HCT116 (cell line): Measurements from ENCODE around the gene ZBTB16. TPM values are rescaled to one million over a fixed set of nuclear protein-coding genes. Genes with fewer than 3 reads are reported as not detected.

Experiments used
- ATAC-seq: fragments of 200-7000 bp; cut with Tn5 transposase; 2 replicates; pipeline ENCODE4 v1.9.1; 2020; ENCODE audit warnings: mild to moderate bottlenecking, moderate library complexity
- BruUV-seq: library from RNA; stranded (reverse); fragments of 400-500 nt; replicated peaks from 2 replicates; lab custom pipeline; 2021; lab: Mats Ljungman, UMichigan
- CTCF ChIA-PET: fragments of 300-600 bp; sonication (Branson Sonifier 250); formaldehyde crosslinking; loops from one replicate; lab custom pipeline; 2021; ENCODE audit warnings: antibody characterized with exemption; lab: Charles Lee
- POLR2A ChIA-PET: fragments of 300-600, 350-600 bp; sonication (Branson Sonifier 250); formaldehyde crosslinking; loops from one replicate; lab custom pipeline; 2021; ENCODE audit warnings: antibody characterized with exemption; lab: Charles Lee
- RAD21 ChIA-PET, 2 experiments: fragments of 300-600 bp; sonication (Branson Sonifier 250); formaldehyde crosslinking; loops; one replicate each; lab custom pipeline; 2023; ENCODE audit warnings: low total read pairs in 2 of 2; ENCODE audit not compliant: uncharacterized antibody in 2 of 2, unreplicated experiment in 2 of 2, low non-redundant PET in 1 of 2; lab: Charles Lee
- DNase-seq: peaks from one replicate; pipeline ENCODE4 v3.0.0-alpha.2; 2010; ENCODE audit warnings: low read depth, low spot score
- H2AFZ ChIP-seq: fragments of 200-600 bp; shearing (Covaris generic), sonication (generic); 2 replicates; pipeline ENCODE4 v1.6.1; 2017; ENCODE audit warnings: low read depth, mixed run types, mixed read lengths, antibody characterized with exemption, low read length; ENCODE audit not compliant: poor library complexity, severe bottlenecking
- H3K27ac ChIP-seq: 2 replicates; pipeline ENCODE4 v1.5.1; 2012; ENCODE audit warnings: low read depth, low read length
- H3K27me3 ChIP-seq: fragments of 200-600 bp; sonication (generic); 2 replicates; pipeline ENCODE4 v1.6.1; 2016; ENCODE audit warnings: mixed run types, low read length, mixed read lengths; ENCODE audit not compliant: insufficient read depth
- H3K36me3 ChIP-seq, 2 experiments: fragments of 200-500 bp in 1 of 2; fragments of 200-600 bp in 1 of 2; sonication (Bioruptor generic) in 1 of 2; sonication (generic) in 1 of 2; 2 replicates each; pipeline versions ENCODE4 v1.5.1 to v1.6.1; 2014 to 2016; ENCODE audit warnings: low read length in 2 of 2, inconsistent platforms in 1 of 2, mixed read lengths in 1 of 2, mixed run types in 1 of 2; ENCODE audit not compliant: insufficient read depth in 2 of 2, control insufficient read depth in 1 of 2
- H3K4me1 ChIP-seq, 2 experiments: fragments of 200-600 bp in 1 of 2; sonication (generic) in 1 of 2; 2 replicates each; pipeline versions ENCODE4 v1.5.1 to v1.6.1; 2012 to 2017; ENCODE audit warnings: low read length in 2 of 2, inconsistent platforms in 1 of 2, mild to moderate bottlenecking in 1 of 2, mixed read lengths in 1 of 2, mixed run types in 1 of 2, moderate library complexity in 1 of 2; ENCODE audit not compliant: insufficient read depth in 2 of 2, control insufficient read depth in 1 of 2
- H3K4me2 ChIP-seq: fragments of 200-600 bp; sonication (generic); 2 replicates; pipeline ENCODE4 v1.6.1; 2017; ENCODE audit warnings: mixed run types, low read length, mixed read lengths
- H3K4me3 ChIP-seq, 2 experiments: fragments of 200-600 bp in 1 of 2; sonication (generic) in 1 of 2; replicated peaks in 1 of 2; 2 replicates each; pipeline ENCODE4 v1.5.1; 2011 to 2016; ENCODE audit warnings: low read length in 2 of 2, control low read depth in 1 of 2, low read depth in 1 of 2, mild to moderate bottlenecking in 1 of 2, mixed read lengths in 1 of 2, mixed run types in 1 of 2
- H3K79me2 ChIP-seq: fragments of 200-600 bp; sonication (generic); 2 replicates; pipeline ENCODE4 v1.6.1; 2017; ENCODE audit warnings: mild to moderate bottlenecking, mixed run types, low read length, moderate library complexity, mixed read lengths; ENCODE audit not compliant: insufficient read depth
- H3K9ac ChIP-seq: fragments of 200-600 bp; sonication (generic); 2 replicates; pipeline ENCODE4 v1.6.1; 2016; ENCODE audit warnings: low read length, mixed read lengths
- H3K9me2 ChIP-seq: fragments of 200-600 bp; sonication (generic), shearing (Covaris generic); 2 replicates; pipeline ENCODE4 v1.6.1; 2017; ENCODE audit warnings: mixed run types, mild to moderate bottlenecking, moderate library complexity; ENCODE audit not compliant: insufficient read depth
- H3K9me3 ChIP-seq, 2 experiments: fragments of 200-500 bp in 1 of 2; fragments of 200-600 bp in 1 of 2; sonication (Bioruptor generic) in 1 of 2; sonication (generic) in 1 of 2; 2 replicates each; pipeline ENCODE4 v1.6.1; 2014 to 2017; ENCODE audit warnings: low read length in 2 of 2, mixed read lengths in 2 of 2, inconsistent platforms in 1 of 2, low read depth in 1 of 2, mild to moderate bottlenecking in 1 of 2, mixed run types in 1 of 2, moderate library complexity in 1 of 2; ENCODE audit not compliant: control insufficient read depth in 1 of 2, insufficient read depth in 1 of 2
- H4K20me1 ChIP-seq: fragments of 200-600 bp; sonication (generic), shearing (Covaris generic); 2 replicates; pipeline ENCODE4 v1.6.1; 2017; ENCODE audit warnings: mixed run types, mild to moderate bottlenecking, moderate library complexity; ENCODE audit not compliant: insufficient read depth
- CBX3 ChIP-seq: IDR thresholded peaks from 2 replicates; pipeline ENCODE4 v1.6.1; 2012; ENCODE audit warnings: low read depth
- EGR1 ChIP-seq: IDR thresholded peaks from 2 replicates; pipeline ENCODE4 v1.6.1; 2012; ENCODE audit warnings: low read depth
- ELF1 ChIP-seq: IDR thresholded peaks from 2 replicates; pipeline ENCODE4 v1.6.1; 2012; ENCODE audit warnings: low read depth, borderline replicate concordance
- EZH2 ChIP-seq: fragments of 200-600 bp; sonication (generic); IDR thresholded peaks from 2 replicates; pipeline ENCODE4 v1.6.1; 2017; ENCODE audit warnings: antibody characterized with exemption, mixed run types
- EZH2phosphoT487 ChIP-seq: fragments of 200-600 bp; IDR thresholded peaks from 2 replicates; pipeline ENCODE4 v1.6.1; 2018; ENCODE audit warnings: antibody characterized with exemption, borderline replicate concordance
- FOSL1 ChIP-seq: IDR thresholded peaks from 2 replicates; pipeline ENCODE4 v1.6.1; 2012; ENCODE audit warnings: low read depth
- JUND ChIP-seq: IDR thresholded peaks from 2 replicates; pipeline ENCODE4 v1.6.1; 2012
- POLR2A ChIP-seq: IDR thresholded peaks from 2 replicates; pipeline ENCODE4 v1.7.0; 2011; ENCODE audit warnings: borderline replicate concordance; ENCODE audit not compliant: insufficient read depth, insufficient read length; ENCODE audit errors: extremely low read depth
- POLR2AphosphoS5 ChIP-seq: IDR thresholded peaks from 2 replicates; pipeline ENCODE4 v1.6.1; 2011; ENCODE audit warnings: mild to moderate bottlenecking, low read depth, low read length, moderate library complexity
- RAD21 ChIP-seq: IDR thresholded peaks from 2 replicates; pipeline ENCODE4 v1.6.1; 2012; ENCODE audit warnings: low read depth, mild to moderate bottlenecking
- SIN3A ChIP-seq: IDR thresholded peaks from 2 replicates; pipeline ENCODE4 v1.6.1; 2012; ENCODE audit warnings: low read depth
- SP1 ChIP-seq: IDR thresholded peaks from 2 replicates; pipeline ENCODE4 v1.6.1; 2012; ENCODE audit warnings: low read depth
- TCF7L2 ChIP-seq: IDR thresholded peaks from 2 replicates; pipeline ENCODE4 v1.7.0; 2011; ENCODE audit warnings: borderline replicate concordance, inconsistent platforms; ENCODE audit not compliant: insufficient read depth, insufficient read length; ENCODE audit errors: extremely low read depth
- ZFX ChIP-seq: fragments of 450-650 bp; IDR thresholded peaks from 2 replicates; pipeline ENCODE4 v1.6.1; 2017
- intact Hi-C: fragments of 100-400 bp; cut with micrococcal nuclease; formaldehyde crosslinking; loops from 2 replicates; pipeline ENCODE4 v1.10.0; 2022
- total RNA-seq: library from RNA; stranded (reverse); gene quantifications from one replicate; pipeline ENCODE4 v1.2.1, GENCODE V29; 2021; ENCODE audit not compliant: unreplicated experiment
- TF ChIP-seq, protein P1 (sequence below): IDR thresholded peaks from 2 replicates; pipeline ENCODE4 v1.6.1; 2011; ENCODE audit warnings: mild to moderate bottlenecking, low read length, moderate library complexity; ENCODE audit not compliant: insufficient replicate concordance; ENCODE audit errors: extremely low read depth
- TF ChIP-seq, protein P2 (sequence below): IDR thresholded peaks from 2 replicates; pipeline ENCODE4 v1.6.1; 2012
- TF ChIP-seq, protein P3 (sequence below): IDR thresholded peaks from 2 replicates; pipeline ENCODE4 v1.6.1; 2012
- TF ChIP-seq, protein P4 (sequence below): IDR thresholded peaks from 2 replicates; pipeline ENCODE4 v1.6.1; 2012; ENCODE audit warnings: low read depth

Gene ZBTB16
- total RNA-seq, 1 experiment from 2014 or later = 0.30 TPM

DNA sequence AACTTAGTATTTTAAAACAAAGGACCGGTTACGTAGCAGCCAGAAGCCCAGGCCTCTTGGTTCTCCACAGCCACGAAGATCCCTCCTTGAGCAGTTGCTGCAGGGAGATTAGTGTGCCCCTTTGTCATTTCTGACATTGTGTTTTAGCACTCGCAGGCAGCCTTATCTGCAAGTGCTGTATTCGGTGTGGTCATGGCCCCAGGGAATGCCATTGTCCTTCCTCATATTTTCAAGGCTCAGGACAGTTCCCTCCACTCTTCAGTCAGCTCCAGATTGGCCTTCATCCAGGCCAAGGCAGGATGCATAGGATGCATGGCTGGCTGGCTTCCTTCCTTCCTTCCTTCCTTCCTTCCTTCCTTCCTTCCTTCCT is 88.5 kb downstream of the ZBTB16 start:
- H3K9ac ChIP-seq = no peak overlapping the region
- H3K27me3 ChIP-seq = peaks cover 80% of the 10 kb centered on the region
- H3K79me2 ChIP-seq = no peaks in the 10 kb centered on the region
- BruUV-seq = no TSS peak
- CTCF ChIA-PET = no interaction called here
- H4K20me1 ChIP-seq = no peaks in the 10 kb centered on the region
- RAD21 ChIA-PET = no interaction called here
- intact Hi-C loops = no loop called here
- DNase-seq (no peak), ATAC-seq (no peak)
- no peaks in the 10 kb centered on the region for H3K4me1 ChIP-seq
- POLR2A ChIA-PET = no interaction called here
- H3K27ac ChIP-seq = no peak overlapping the region
- H3K9me2 ChIP-seq = no peaks in the 10 kb centered on the region
- H2AFZ ChIP-seq = no peak overlapping the region
- TF ChIP-seq FOSL1 (no peak), ELF1 (no peak), TCF7L2 (no peak), POLR2AphosphoS5 (no peak), SP1 (no peak), JUND (no peak), POLR2A (no peak), EZH2 (no peak), EGR1 (no peak), RAD21 (no peak), ZFX (no peak), CBX3 (no peak), EZH2phosphoT487 (no peak), SIN3A (no peak)
- TF ChIP-seq, protein P1, sequence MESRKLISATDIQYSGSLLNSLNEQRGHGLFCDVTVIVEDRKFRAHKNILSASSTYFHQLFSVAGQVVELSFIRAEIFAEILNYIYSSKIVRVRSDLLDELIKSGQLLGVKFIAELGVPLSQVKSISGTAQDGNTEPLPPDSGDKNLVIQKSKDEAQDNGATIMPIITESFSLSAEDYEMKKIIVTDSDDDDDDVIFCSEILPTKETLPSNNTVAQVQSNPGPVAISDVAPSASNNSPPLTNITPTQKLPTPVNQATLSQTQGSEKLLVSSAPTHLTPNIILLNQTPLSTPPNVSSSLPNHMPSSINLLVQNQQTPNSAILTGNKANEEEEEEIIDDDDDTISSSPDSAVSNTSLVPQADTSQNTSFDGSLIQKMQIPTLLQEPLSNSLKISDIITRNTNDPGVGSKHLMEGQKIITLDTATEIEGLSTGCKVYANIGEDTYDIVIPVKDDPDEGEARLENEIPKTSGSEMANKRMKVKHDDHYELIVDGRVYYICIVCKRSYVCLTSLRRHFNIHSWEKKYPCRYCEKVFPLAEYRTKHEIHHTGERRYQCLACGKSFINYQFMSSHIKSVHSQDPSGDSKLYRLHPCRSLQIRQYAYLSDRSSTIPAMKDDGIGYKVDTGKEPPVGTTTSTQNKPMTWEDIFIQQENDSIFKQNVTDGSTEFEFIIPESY = no peak
- TF ChIP-seq, protein P2, sequence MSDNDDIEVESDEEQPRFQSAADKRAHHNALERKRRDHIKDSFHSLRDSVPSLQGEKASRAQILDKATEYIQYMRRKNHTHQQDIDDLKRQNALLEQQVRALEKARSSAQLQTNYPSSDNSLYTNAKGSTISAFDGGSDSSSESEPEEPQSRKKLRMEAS = no peak
- TF ChIP-seq, protein P3, sequence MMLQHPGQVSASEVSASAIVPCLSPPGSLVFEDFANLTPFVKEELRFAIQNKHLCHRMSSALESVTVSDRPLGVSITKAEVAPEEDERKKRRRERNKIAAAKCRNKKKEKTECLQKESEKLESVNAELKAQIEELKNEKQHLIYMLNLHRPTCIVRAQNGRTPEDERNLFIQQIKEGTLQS = no peak
- TF ChIP-seq, protein P4, sequence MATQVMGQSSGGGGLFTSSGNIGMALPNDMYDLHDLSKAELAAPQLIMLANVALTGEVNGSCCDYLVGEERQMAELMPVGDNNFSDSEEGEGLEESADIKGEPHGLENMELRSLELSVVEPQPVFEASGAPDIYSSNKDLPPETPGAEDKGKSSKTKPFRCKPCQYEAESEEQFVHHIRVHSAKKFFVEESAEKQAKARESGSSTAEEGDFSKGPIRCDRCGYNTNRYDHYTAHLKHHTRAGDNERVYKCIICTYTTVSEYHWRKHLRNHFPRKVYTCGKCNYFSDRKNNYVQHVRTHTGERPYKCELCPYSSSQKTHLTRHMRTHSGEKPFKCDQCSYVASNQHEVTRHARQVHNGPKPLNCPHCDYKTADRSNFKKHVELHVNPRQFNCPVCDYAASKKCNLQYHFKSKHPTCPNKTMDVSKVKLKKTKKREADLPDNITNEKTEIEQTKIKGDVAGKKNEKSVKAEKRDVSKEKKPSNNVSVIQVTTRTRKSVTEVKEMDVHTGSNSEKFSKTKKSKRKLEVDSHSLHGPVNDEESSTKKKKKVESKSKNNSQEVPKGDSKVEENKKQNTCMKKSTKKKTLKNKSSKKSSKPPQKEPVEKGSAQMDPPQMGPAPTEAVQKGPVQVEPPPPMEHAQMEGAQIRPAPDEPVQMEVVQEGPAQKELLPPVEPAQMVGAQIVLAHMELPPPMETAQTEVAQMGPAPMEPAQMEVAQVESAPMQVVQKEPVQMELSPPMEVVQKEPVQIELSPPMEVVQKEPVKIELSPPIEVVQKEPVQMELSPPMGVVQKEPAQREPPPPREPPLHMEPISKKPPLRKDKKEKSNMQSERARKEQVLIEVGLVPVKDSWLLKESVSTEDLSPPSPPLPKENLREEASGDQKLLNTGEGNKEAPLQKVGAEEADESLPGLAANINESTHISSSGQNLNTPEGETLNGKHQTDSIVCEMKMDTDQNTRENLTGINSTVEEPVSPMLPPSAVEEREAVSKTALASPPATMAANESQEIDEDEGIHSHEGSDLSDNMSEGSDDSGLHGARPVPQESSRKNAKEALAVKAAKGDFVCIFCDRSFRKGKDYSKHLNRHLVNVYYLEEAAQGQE = no peak
- H3K4me2 ChIP-seq = no peak overlapping the region
- no peaks in the 10 kb centered on the region for H3K36me3 ChIP-seq
- no peak overlapping the region for H3K4me3 ChIP-seq
- no peaks in the 10 kb centered on the region for H3K9me3 ChIP-seq
